GM12873 (cell line): ENCODE measurements around the gene UBE2R2.

Experiments used
- CTCF ChIP-seq: IDR thresholded peaks from 2 replicates; pipeline ENCODE4 v1.5.1; 2012; ENCODE audit warnings: low read depth, mild to moderate bottlenecking, moderate library complexity, low read length, control low read depth; ENCODE audit not compliant: insufficient read depth; ENCODE audit errors: missing control alignments

The UBE2R2 gene

DNA sequence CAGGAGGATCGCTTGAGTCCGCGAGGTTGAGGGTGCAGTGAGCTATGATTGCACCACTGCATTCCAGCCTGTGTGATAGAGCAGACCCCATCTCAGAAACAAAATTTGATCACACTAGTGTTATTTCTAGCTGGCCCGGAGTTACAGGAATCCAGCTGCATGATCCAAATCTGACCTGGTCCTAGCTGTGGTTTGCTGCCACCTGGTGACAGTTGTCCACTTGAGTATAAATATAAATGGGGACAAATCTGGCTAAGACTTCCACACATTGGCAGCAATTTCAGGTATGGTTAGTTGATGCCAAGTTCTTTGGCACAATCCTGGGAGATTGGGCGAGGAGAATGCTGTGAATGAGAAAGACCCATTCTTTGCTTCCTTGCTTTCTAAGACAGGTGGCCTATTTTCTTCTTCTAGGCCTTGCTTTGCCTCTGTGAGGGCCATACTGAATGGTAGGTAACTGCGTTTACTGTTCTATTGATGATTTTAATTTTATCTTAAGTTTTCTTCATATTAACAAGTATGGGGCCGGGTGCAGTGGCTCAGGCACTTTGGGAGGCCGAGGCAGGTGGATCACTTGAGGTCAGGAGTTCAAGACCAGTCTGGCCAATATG, 35.4 kb downstream of the UBE2R2 start:
- peak; percentile 55 for TF ChIP-seq CTCF

GRCh38 chr9:33856247-33856646, 39.3 kb downstream of the UBE2R2 start:
- TF ChIP-seq CTCF = no peak

DNA sequence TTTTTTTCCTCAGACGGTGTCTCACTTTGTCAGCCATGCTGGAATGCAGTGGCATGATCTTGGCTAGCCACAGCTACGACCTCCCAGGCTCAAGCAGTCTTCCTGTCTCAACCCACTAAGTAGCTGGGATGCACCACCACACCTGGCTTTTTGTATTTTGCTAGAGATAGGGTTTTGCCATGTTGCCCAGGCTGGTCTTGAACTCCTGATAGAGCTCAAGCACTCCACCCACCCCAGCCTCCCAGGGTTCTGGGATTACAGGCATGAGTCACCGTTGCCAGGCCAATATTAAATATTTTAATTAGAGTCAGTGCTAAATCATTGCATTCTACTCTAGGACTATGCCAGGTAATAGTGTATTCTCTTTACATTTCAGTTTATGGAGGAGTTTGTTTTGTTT, 41.5 kb downstream of the UBE2R2 start:
- TF ChIP-seq CTCF = no peak

- peak; percentile 43 for TF ChIP-seq CTCF
Observed at GRCh38 chr9:33860200-33860871, 43.4 kb downstream of the UBE2R2 start.

- TF ChIP-seq CTCF = no peak
Observed at GRCh38 chr9:33861917-33862453, 45.0 kb downstream of the UBE2R2 start.

DNA sequence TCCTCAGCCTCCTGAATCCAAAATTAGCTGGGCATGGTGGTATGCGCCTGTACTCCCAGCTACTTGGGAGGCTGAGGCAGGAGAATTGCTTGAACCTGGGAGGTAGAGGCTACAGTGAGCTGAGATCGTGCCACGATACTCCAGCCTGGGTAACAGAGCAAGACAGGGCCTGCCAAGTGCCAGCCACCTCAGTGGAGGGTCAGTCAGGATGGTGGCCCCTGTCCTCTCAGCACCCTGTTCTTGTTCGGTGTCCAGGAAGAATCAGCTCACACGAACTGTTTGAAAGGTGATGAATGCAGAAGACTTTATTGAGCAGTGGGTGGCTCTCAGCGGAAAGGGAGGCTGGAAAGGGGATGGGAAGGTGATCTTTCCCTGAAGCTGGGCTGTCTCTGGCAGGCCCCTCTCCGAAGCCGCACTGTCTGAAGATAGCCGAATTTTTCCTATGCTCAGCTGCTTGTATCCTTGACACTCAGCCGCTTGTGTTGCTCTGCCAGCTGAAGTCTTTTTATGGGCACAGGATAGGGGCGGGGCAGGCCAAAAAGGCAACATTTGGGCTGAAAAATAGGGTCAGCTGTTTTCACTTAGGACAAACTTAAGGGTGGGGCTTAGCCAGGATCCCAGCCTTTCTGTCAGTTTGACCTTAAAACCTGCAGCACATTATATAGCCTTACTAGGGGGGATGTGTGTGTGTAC, 50.9 kb downstream of the UBE2R2 start:
- TF ChIP-seq CTCF = no peak

- TF ChIP-seq CTCF = no peak
Observed at GRCh38 chr9:33868440-33868973, 51.5 kb downstream of the UBE2R2 start.
